Smooth muscle cell (in vitro differentiated cells): ENCODE results near the gene ARHGEF5. TPM values are rescaled to one million over a fixed set of nuclear protein-coding genes. Genes with fewer than 3 reads are reported as not detected.

ENCODE experiments used
- DNase-seq: peaks from one replicate; lab custom pipeline; 2025; ENCODE audit not compliant: unreplicated experiment; lab: John Stamatoyannopoulos, UW
- H2AFZ ChIP-seq: fragments of 200-600 bp; sonication (generic); 2 replicates; pipeline ENCODE4 v1.6.0; 2016; ENCODE audit warnings: antibody characterized with exemption, low read depth, mild to moderate bottlenecking
- H3F3A ChIP-seq: fragments of 200-600 bp; sonication (generic); 2 replicates; pipeline ENCODE4 v1.6.0; 2017; ENCODE audit warnings: antibody characterized with exemption, low read depth
- H3K27ac ChIP-seq: fragments of 200-600 bp; sonication (generic); 2 replicates; pipeline ENCODE4 v1.5.1; 2016; ENCODE audit warnings: low read depth, mild to moderate bottlenecking
- H3K27me3 ChIP-seq: fragments of 200-600 bp; sonication (generic); 2 replicates; pipeline ENCODE4 v1.6.1; 2016; ENCODE audit warnings: low read depth, mild to moderate bottlenecking
- H3K36me3 ChIP-seq: fragments of 200-600 bp; sonication (generic); 2 replicates; pipeline ENCODE4 v1.5.1; 2016; ENCODE audit warnings: low read depth
- H3K4me1 ChIP-seq: fragments of 200-600 bp; sonication (generic); 2 replicates; pipeline ENCODE4 v1.5.1; 2016; ENCODE audit warnings: low read depth
- H3K4me2 ChIP-seq: fragments of 200-600 bp; sonication (generic); 2 replicates; pipeline ENCODE4 v1.6.0; 2016; ENCODE audit warnings: mild to moderate bottlenecking
- H3K4me3 ChIP-seq: fragments of 200-600 bp; sonication (generic); 2 replicates; pipeline ENCODE4 v1.5.1; 2016; ENCODE audit warnings: mild to moderate bottlenecking
- H3K79me2 ChIP-seq: fragments of 200-600 bp; sonication (generic); 2 replicates; pipeline ENCODE4 v1.6.0; 2016; ENCODE audit warnings: low read depth, mild to moderate bottlenecking
- H3K9ac ChIP-seq: fragments of 200-600 bp; sonication (generic); 2 replicates; pipeline ENCODE4 v1.6.0; 2016; ENCODE audit warnings: low read depth
- H3K9me3 ChIP-seq: fragments of 200-600 bp; sonication (generic); replicated peaks from 2 replicates; pipeline ENCODE4 v1.5.1; 2016; ENCODE audit warnings: low read depth
- H4K20me1 ChIP-seq: fragments of 200-600 bp; sonication (generic); 2 replicates; pipeline ENCODE4 v1.6.0; 2016; ENCODE audit warnings: low read depth
- WGBS: methylation state at CpG from one replicate; pipeline ENCODE4 v1.1.7; 2016; ENCODE audit warnings: low lambda C conversion rate; 5-methylcytosine and 5-hydroxymethylcytosine counted together
- polyA plus RNA-seq: library from polyadenylated mRNA; unstranded; fragments of >200 nt; fragmentation: Nextera tagmentation; extraction: Ambion mirVana; gene quantifications from 2 replicates; pipeline ENCODE4 v1.2.1, GENCODE V29; 2016
- total RNA-seq: library from RNA; depleted of rRNA; stranded (reverse); fragments of >200 nt; gene quantifications from 2 replicates; pipeline ENCODE4 v1.2.3, GENCODE V29; 2014
- TF ChIP-seq, protein P1 (sequence below): fragments of 200-600 bp; sonication (generic); IDR thresholded peaks from 2 replicates; pipeline ENCODE4 v1.5.1; 2017; ENCODE audit warnings: borderline replicate concordance, mild to moderate bottlenecking, antibody characterized with exemption; ENCODE audit not compliant: insufficient read depth, poor library complexity, severe bottlenecking

Gene ARHGEF5
- total and polyA plus RNA-seq, 2 experiments from 2014 or later: 3.7 to 12.1 TPM

DNA sequence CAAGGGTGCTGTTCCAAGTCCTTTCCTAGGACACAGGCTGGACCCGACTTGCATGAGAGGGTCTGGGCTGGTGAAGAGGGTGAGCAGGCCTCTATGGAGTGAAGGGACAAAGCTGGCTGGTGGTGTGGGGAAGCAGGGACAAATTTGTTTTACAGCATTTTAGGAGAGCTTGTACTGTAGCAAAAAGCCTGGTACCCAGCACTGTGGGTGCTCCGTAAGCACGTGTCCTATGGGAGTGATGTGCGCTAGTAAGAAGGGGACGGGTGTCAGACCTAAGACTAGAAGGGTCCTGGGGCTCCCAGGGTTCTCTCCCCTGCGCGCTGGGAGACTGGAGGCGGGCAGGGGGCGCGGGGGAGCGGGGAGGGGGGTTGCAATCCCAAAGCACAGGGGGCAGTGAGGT is 47.9 kb downstream of the ARHGEF5 start:
- Histone ChIP-seq H3K9me3 (no peaks in the 10 kb centered on the region), H3K27ac (no peak overlapping the region), H2AFZ (no peak overlapping the region), H3K4me1 (no peaks in the 10 kb centered on the region), H3F3A (no peaks in the 10 kb centered on the region), H3K36me3 (no peaks in the 10 kb centered on the region), H3K4me2 (no peak overlapping the region), H3K9ac (no peak overlapping the region), H4K20me1 (no peaks in the 10 kb centered on the region), H3K4me3 (no peak overlapping the region), H3K27me3 (no peaks in the 10 kb centered on the region), H3K79me2 (no peaks in the 10 kb centered on the region)
- no peak for DNase-seq
- WGBS: 94% methylated on average over 11 of the region's 11 CpGs
- TF ChIP-seq, protein P1, sequence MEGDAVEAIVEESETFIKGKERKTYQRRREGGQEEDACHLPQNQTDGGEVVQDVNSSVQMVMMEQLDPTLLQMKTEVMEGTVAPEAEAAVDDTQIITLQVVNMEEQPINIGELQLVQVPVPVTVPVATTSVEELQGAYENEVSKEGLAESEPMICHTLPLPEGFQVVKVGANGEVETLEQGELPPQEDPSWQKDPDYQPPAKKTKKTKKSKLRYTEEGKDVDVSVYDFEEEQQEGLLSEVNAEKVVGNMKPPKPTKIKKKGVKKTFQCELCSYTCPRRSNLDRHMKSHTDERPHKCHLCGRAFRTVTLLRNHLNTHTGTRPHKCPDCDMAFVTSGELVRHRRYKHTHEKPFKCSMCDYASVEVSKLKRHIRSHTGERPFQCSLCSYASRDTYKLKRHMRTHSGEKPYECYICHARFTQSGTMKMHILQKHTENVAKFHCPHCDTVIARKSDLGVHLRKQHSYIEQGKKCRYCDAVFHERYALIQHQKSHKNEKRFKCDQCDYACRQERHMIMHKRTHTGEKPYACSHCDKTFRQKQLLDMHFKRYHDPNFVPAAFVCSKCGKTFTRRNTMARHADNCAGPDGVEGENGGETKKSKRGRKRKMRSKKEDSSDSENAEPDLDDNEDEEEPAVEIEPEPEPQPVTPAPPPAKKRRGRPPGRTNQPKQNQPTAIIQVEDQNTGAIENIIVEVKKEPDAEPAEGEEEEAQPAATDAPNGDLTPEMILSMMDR: no peak

DNA sequence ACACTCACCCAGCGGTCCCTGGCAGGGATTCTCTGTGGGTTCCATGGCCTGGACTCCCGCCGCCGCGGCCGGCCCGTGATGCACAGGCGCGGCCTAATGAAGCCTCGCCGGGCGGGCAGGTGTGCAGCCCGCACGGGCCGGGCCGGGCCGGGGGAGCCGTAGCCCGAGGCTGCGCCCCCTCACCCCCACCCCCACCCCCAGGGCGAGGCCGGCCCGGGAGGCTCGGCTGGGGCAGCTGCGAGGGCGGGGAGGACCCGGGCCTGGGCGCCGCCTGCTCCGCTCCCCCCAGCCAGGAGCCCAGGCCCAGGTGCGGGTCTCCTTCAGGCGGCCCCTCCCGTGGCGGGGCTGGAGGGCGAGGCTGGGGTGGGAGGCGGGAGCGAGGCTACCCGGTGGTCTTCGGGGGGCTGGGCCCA is 48.5 kb downstream of the ARHGEF5 start, which contains the start of gene NOBOX:
TSS of gene NOBOX (minus strand) at position 45 of the 413 bp plus-strand sequence.
- TF ChIP-seq, protein P1: no peak
- Histone ChIP-seq H3K27me3 (no peaks in the 10 kb centered on the region), H3K27ac (no peak within 1 kb of the TSS), H3K79me2 (no peaks in the 10 kb centered on the region), H3K9me3 (no peaks in the 10 kb centered on the region), H3K4me3 (no peak within 1 kb of the TSS), H4K20me1 (no peaks in the 10 kb centered on the region), H3K4me1 (no peaks in the 10 kb centered on the region), H3F3A (no peaks in the 10 kb centered on the region), H3K4me2 (no peak within 1 kb of the TSS), H2AFZ (no peak within 1 kb of the TSS), H3K36me3 (no peaks in the 10 kb centered on the region), H3K9ac (no peak within 1 kb of the TSS)
- DNase-seq: no peak
- 100% methylated on average over 1 of the region's 39 CpGs for WGBS

DNA sequence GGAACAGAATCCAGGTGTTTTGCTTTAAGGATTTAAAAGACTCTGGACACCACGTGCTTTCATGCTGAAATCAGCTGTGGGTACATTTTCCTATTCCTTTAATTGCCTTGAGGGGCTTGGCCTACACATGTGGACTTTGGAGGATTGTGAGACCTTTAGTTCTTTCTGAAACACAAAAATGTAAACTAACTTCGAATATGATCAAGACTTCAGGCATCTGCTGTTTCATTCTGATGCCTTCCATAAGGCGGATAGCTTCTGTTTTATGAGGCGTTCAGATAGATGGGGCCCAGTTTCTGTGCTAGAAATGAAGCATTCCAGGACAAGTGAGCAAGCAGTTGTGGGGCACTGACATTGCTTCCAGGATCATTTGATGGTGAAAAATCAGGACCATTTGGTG is 49.7 kb downstream of the ARHGEF5 start:
- Histone ChIP-seq H3F3A (no peaks in the 10 kb centered on the region), H3K27me3 (no peaks in the 10 kb centered on the region), H3K4me2 (no peak overlapping the region), H3K9ac (no peak overlapping the region), H2AFZ (no peak overlapping the region), H3K4me1 (no peaks in the 10 kb centered on the region), H3K36me3 (no peaks in the 10 kb centered on the region), H3K9me3 (no peaks in the 10 kb centered on the region), H3K79me2 (no peaks in the 10 kb centered on the region), H4K20me1 (no peaks in the 10 kb centered on the region), H3K4me3 (no peak overlapping the region), H3K27ac (no peak overlapping the region)
- no peak for DNase-seq
- WGBS: 68% methylated on average over 4 of the region's 4 CpGs
- TF ChIP-seq, protein P1: no peak

DNA sequence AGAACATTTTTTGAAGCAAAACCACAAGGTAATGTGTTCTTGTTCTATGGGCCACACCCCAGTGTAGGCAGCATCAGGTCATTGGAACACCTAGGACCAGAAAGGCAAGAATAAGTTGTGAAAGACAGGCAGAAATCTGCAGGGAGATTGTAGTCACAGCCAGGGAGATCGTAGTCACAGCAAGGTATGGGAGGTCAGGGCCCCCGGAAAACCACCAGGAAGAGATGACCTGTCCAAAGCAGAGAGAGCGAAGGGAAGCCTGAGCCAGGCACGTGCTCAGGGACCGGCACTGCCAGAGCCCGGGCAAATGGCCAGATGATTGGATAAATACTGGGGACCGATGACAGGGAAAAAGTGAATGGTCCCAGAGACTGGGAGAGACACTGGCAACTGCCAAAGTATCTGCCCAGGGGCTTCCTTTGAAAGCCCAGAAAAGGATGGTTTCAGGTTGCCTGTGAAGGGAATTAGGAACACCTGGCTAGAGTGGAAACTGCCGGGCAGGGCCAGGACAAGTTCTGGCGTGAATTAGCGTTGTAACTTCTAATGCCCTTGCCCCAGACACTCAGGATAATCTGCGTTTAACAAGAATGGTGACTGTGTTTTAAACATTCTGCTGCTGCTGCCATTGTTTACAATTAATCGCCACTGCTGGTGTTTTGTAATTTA is 52.2 kb downstream of the ARHGEF5 start:
- Histone ChIP-seq H2AFZ (no peak overlapping the region), H3K27me3 (no peaks in the 10 kb centered on the region), H3K9me3 (no peaks in the 10 kb centered on the region), H4K20me1 (no peaks in the 10 kb centered on the region), H3K4me2 (peak overlapping the region; percentile 6), H3K36me3 (no peaks in the 10 kb centered on the region), H3F3A (no peaks in the 10 kb centered on the region), H3K27ac (peak overlapping the region; percentile 9), H3K9ac (no peak overlapping the region), H3K79me2 (no peaks in the 10 kb centered on the region), H3K4me3 (no peak overlapping the region), H3K4me1 (no peaks in the 10 kb centered on the region)
- WGBS: 62% methylated on average over 12 of the region's 12 CpGs
- TF ChIP-seq, protein P1: no peak
- no peak for DNase-seq
